Neutrophil (primary cell): ENCODE data around the gene PRR7.

ENCODE experiments used
- H3K27ac ChIP-seq: fragments of 200-600 bp; sonication (generic); 2 replicates; pipeline ENCODE4 v1.5.1; 2016; ENCODE audit warnings: mild to moderate bottlenecking, moderate library complexity
- H3K27me3 ChIP-seq: fragments of 200-600 bp; sonication (generic); 2 replicates; pipeline ENCODE4 v1.6.0; 2016; ENCODE audit warnings: mild to moderate bottlenecking
- H3K36me3 ChIP-seq: fragments of 200-600 bp; sonication (generic); 2 replicates; pipeline ENCODE4 v1.5.1; 2017
- H3K4me1 ChIP-seq, 2 experiments: fragments of 200-600 bp in 1 of 2; sonication (generic) in 1 of 2; 1 replicate in 1 of 2; 2 replicates in 1 of 2; pipeline versions ENCODE4 v1.5.1 to v1.6.1; 2013 to 2016; ENCODE audit warnings: low read depth in 1 of 2, low read length in 1 of 2, mild to moderate bottlenecking in 1 of 2, moderate library complexity in 1 of 2; ENCODE audit not compliant: control insufficient read depth in 1 of 2, insufficient read depth in 1 of 2
- H3K4me3 ChIP-seq, 2 experiments: fragments of 200-600 bp in 1 of 2; sonication (generic) in 1 of 2; 1 replicate in 1 of 2; 2 replicates in 1 of 2; pipeline ENCODE4 v1.5.1; 2013 to 2016; ENCODE audit warnings: low read depth in 1 of 2, low read length in 1 of 2, mild to moderate bottlenecking in 1 of 2, moderate library complexity in 1 of 2
- H3K9me3 ChIP-seq: fragments of 200-600 bp; sonication (generic); 2 replicates; pipeline ENCODE4 v1.5.1; 2016
- TF ChIP-seq, protein P1 (sequence below): fragments of 200-600 bp; sonication (generic); IDR thresholded peaks from 2 replicates; pipeline ENCODE4 v1.5.1; 2016; ENCODE audit warnings: antibody characterized with exemption

The PRR7 gene

DNA sequence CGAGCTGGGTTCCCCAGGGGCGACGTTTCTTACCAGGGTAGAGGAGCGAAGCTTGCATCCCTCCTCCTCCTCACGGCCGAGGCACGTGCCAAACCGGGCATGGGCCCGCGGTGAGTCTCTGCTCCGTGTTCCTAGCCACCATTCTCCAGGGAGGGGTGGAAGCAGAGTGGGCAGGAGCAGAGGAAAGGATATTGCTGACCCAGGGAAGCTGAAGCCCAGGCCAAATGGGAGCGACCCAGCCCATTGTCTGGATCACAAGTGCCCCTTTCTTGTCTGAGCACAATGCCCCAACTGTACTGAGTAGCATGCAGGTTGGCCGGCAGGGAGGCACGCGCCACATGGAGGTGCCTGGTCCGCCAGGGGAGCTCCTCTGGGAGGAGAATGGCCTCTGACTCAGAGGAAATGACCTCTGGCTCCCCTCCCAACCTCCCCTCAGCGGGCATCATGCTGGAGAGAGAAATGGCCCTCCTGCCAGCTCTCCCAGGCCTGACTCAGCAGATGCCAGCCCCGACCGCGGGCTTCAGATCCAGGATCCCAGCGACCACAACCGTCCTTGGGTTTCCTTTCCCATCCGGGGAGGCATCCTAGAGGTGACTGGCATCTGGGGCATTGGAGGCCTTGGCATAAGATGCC is 1.1 kb downstream of the PRR7 start:
- peak overlapping the region; percentile 55 to 68 for H3K4me3 ChIP-seq
- H3K36me3 ChIP-seq = peaks cover 23% of the 10 kb centered on the region
- H3K27me3 ChIP-seq = peaks cover 27% of the 10 kb centered on the region
- peaks cover 54 to 63% of the 10 kb centered on the region in 2 experiments for H3K4me1 ChIP-seq
- TF ChIP-seq, protein P1, sequence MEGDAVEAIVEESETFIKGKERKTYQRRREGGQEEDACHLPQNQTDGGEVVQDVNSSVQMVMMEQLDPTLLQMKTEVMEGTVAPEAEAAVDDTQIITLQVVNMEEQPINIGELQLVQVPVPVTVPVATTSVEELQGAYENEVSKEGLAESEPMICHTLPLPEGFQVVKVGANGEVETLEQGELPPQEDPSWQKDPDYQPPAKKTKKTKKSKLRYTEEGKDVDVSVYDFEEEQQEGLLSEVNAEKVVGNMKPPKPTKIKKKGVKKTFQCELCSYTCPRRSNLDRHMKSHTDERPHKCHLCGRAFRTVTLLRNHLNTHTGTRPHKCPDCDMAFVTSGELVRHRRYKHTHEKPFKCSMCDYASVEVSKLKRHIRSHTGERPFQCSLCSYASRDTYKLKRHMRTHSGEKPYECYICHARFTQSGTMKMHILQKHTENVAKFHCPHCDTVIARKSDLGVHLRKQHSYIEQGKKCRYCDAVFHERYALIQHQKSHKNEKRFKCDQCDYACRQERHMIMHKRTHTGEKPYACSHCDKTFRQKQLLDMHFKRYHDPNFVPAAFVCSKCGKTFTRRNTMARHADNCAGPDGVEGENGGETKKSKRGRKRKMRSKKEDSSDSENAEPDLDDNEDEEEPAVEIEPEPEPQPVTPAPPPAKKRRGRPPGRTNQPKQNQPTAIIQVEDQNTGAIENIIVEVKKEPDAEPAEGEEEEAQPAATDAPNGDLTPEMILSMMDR = no peak
- peak overlapping the region; percentile 98 for H3K27ac ChIP-seq
- no peaks in the 10 kb centered on the region for H3K9me3 ChIP-seq

DNA sequence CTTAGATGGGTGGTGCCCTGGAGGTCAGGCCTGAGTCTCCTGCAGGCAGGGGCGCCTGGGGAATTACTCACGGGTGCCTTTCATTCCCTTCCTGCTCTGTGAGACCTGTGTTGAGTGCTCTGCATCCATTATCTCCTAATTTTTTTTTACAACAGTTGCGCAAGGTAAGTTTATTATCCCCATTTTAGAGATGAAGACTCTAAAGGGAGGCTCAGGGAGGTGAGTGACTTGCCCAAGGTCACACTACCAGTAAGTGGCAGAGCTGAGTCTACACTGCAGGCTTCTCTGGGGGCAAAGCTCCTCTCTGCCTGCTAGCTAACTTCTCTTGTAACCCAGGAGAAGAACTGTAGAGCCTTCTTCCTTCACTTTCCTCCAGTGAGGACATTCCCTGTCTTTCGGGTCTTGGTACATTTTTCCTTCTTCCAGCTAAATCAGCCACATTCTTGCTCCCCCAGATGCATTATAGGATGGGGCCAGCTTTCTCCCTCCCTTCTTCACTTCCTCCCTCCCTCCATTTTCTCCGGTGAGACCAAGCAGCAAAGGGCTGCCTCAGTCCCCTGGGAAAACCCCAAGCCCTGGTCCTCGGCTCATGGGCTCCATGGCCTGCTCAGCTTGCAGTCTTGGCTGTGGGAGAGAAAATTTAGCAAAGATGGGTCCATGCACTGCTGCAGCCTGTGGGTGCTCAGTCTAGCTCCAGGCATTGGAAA is 1.8 kb downstream of the PRR7 start:
- TF ChIP-seq, protein P1 = no peak
- H3K27ac ChIP-seq = peak overlapping the region; percentile 98
- no peaks in the 10 kb centered on the region for H3K9me3 ChIP-seq
- peaks cover 52 to 65% of the 10 kb centered on the region in 2 experiments for H3K4me1 ChIP-seq
- peak overlapping the region; percentile 1 to 68 for H3K4me3 ChIP-seq
- H3K36me3 ChIP-seq = peaks cover 16% of the 10 kb centered on the region
- H3K27me3 ChIP-seq = peaks cover 27% of the 10 kb centered on the region

DNA sequence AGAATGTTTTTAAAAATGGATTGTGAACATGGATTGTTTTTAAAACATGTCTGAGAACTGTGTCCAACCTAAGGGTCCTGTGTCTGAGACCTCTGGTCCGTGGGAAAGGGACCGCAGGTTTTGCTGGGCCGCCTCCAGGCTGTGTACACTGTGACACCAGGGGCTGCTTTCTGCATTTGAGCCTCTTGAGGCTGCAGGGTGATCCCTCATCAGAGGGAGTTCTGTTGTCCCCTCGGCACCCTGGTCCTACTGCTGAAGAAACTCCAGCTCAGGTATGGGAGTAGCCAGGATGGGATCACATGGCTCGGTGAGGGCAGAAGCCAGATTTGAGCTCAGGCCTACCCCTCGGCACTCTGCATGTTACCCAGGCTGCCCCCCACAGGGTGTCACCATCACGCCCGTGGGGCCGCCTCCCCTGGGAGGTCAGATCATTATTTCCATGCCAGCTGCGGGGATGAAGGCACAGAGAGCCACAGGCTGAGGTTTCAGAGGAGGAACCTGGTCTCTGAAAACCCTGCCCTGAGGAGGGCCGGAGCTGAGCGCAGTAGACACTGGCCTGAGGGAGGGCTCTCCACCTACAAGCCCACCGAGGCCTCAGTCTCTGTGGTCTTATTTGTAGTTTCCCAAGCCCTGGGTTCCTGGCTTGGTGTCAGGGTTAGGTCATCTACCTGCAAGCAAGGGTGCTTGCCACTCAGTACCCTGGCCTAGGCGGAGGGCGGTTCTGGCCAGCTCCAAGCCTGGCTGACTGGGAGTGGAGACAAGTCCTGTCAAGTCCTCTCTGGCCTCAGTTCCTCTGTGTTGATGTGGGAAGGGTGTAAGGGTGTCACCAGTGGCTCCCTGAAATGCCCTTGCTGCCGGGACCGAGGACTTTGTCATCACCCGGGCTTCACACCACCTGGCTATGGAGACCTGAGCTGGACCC is 2.8 kb downstream of the PRR7 start:
- Histone ChIP-seq H3K4me1 (peaks cover 52 to 65% of the 10 kb centered on the region in 2 experiments), H3K27ac (no peak overlapping the region), H3K4me3 (no peak overlapping the region), H3K36me3 (peaks cover 6% of the 10 kb centered on the region), H3K9me3 (no peaks in the 10 kb centered on the region), H3K27me3 (peaks cover 27% of the 10 kb centered on the region)
- TF ChIP-seq, protein P1 = no peak

DNA sequence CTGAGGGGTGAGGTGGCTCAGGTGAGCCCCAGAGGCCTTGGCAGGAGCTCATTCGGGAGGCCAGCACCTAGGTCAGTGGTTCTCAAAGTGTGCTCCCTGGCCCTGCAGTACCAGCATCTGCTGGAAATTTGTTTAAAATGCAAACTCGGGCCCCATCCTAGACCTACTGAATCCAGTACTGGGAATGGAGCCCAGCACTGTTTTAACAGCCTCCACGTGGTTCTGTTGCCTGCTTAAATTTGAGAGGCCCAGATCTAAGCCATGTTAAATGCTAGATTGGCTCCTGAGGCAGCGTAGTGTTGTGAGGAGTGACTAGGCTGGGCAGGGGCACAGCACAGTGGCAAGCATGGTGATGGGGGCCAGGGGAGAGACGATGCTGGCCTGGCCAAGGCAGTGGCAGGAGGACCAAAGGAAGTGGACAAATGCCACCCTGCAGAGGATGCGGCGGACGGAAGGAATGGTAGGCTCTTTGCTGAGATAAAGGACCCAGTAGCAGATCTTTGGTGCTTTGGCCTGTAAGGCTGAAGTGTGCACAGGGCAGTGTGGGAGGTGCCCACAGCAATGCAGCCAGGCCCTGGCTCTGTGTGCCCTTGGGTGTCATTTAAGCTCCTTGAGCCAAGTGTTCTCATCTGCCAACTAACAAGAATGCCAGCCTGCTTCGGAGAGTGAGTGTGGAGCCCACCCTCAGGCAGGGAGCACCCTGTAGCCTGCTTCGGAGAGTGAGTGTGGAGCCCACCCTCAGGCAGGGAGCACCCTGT is 4.2 kb downstream of the PRR7 start:
- Histone ChIP-seq H3K9me3 (no peaks in the 10 kb centered on the region), H3K27me3 (peaks cover 27% of the 10 kb centered on the region), H3K27ac (no peak overlapping the region), H3K4me3 (no peak overlapping the region), H3K4me1 (peaks cover 45 to 67% of the 10 kb centered on the region in 2 experiments), H3K36me3 (no peaks in the 10 kb centered on the region)
- TF ChIP-seq, protein P1 = no peak
